RKO (cell line): ENCODE results near the gene RGS18.
"Not testable (repeated sequence)": the region's sequence is repeated elsewhere in the genome, so short reads cannot be mapped to it uniquely, and the experiment has no call there.

Experiments used
- DNase-seq: peaks from one replicate; pipeline ENCODE4 v3.0.0-alpha.2; 2016; ENCODE audit warnings: low spot score

RGS18 gene

DNA sequence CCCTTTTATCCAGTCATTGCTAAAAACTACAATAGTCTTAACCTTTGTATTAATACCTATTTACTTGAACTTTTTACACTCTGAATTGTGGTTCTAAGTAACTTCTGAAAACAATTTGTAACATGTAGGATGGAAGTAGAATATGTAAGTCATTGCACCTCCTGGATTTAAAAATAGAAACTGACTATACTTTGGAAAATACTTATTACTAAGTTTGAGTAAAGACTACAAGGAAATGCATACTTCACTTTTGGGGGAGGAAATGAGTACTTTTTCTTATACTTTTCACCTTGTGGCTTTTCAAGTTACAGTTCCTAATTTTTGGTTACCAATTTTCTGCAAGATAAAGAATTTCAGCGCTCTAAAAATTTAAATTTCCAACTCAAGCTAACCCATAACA, 8.7 kb downstream of the RGS18 start:
- DNase-seq: no peak

DNA sequence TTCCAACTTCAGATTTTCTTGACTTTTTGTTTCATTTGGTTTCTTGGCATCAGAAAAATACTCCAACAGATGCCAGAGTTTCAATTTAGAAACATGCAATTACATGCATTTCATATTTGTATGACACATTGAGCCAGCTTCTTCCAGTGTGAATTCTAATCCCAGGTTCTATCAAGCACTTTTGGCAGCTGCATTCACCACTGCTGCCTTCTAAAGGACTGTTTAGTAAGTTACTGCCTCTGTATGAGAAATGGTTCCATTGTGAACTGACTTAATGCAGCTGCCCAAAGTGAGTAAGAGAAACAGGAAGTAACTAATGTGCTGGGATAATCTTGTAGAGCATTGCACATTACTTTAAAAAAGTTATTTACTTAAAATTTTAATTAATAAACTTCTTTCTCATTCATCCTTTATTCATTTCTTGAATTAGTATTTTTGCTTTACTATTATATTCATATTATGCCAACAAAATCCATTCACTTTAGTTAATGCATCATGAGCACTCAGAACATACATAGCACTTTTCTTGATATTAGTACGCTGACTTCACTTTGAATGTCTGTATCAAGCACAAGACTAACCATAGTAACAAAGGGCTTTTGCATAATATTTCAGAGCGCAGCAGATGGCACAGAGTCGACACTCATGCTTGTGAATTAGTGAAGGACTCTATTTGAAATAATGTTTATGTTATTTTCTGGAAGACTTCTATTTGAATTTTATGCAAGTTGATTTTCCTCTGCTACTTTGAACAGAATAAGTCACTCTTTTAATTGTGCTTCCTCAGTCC, 9.8 kb downstream of the RGS18 start:
- peak; percentile 39 for DNase-seq

DNA sequence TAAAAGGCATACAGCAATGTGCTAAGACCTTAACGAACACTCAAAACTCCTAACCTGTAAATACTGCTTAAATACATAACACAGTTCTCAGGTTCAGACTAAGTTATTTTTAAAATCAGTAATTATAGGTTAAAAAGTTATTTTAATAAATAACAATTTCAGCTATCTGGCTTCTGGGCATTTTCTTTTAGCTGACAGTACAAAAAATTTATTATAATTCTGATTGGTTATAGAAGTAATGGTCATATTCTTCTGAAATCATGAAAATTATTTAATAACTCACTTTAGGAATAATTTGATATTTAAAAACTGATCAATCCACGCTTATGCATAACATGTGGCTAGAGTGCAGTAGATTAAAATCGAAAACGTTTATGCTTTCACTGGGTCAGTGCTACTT, 10.7 kb downstream of the RGS18 start:
- DNase-seq: no peak

DNA sequence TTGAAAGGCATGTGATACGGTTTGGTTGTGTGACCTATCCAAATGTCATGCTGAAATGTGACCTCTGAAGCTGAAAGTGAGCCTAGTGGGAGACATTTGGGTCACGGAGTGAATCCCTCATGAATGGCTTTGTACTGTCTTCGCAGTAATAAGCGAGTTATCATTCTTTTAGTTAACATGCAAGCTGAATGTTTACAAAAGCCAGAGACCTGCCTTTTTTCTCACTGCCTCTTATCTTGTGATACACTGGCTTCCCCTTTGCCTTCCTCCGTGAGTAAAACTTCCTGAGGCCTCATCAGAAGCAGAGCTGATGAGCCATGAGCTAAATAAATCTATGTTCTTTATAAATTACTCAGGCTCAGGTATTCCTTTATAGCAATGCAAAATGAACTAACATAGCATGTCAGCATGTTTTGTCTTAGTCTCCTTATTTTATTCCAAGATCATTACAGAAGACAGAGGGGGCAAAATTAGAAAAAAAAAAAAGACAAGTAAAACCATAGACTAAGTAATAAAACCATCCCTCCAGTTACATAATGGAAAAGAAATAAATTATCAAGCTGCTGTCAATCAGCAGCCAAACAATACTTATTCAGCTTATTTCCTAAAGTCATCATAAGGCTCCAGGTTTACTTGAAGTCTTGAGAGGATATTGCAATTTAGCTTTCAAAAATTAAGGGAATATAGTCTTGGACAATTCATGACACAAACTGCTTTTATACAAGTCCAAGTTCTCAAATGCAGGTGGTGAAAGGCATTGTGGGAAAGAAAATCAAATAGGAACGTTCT, 12.1 kb downstream of the RGS18 start:
- DNase-seq: no peak

DNA sequence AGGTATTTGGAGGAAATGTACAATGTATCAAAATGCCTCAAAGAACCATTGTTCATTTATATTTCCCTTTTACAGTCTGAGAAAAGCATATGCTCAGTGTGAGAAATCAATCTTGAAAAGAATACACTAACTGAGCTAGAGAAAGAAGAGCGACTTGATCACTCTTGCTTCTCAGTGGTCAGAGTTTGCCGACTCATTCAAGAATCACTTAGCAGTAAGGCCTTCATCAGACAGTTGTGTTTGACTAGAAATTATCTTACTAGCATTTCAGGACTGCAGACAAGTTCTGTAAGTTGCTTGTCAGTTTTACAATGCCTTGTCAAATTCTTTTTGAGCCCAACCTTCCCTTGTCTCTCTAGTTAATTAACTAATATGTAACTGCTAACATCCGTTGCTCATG, 12.9 kb downstream of the RGS18 start:
- DNase-seq: peak; percentile 2

DNA sequence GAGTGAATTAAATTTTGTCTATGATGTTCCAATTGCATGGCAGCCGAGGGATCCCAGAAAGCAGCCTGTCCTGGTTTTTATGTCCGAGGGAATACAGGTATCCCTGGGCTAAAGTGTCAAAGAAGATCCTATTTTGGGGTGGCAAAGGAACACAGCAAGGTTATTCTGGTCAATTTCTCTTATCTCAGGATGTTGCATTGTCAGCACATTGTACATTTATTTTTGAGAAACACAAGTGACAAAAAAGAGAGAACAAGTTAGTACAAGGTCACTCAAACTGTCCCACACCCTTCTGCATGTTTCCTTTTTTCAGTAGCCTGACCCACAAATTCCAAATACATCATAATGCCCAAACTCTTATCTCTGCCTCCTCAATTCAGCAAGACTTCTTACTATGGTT, 17.7 kb downstream of the RGS18 start:
- no peak for DNase-seq

DNA sequence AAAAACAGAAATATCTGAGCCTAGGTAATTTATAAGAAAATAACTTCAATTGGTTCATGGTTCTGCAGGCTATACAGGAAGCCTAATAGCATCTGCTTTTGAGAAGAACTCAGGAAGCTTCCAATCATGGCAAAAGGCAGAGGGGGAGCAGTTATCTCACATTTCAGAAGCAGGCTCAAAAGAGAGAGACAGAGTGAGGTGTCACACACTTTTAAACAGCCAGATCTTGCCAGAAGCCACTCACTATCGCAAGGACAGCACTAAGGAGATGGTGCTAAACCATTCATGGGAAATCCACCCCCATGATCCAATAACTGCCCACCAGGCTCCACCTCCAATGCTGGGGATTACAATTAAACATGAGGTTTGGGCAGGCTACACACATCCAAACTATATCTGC, 25.5 kb downstream of the RGS18 start:
- no peak for DNase-seq

DNA sequence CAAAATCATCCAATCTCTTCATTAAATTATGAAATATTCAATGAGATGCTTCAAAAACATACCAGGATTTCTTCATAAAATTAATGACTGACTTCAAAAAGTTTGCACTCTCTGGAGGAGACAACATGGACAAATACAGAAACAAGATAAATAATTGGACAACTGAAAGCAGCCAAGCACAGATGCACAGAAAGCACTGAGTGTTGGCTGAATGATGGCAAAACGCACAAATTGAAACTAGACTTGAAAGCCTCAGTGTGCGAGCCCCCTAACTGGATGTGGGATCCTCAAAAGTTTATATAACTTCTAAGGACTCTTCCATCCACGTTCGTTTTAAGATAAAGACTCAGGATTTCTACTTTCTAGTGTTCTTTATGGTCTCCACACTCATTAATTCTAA, 27.9 kb downstream of the RGS18 start:
- DNase-seq: no peak

DNA sequence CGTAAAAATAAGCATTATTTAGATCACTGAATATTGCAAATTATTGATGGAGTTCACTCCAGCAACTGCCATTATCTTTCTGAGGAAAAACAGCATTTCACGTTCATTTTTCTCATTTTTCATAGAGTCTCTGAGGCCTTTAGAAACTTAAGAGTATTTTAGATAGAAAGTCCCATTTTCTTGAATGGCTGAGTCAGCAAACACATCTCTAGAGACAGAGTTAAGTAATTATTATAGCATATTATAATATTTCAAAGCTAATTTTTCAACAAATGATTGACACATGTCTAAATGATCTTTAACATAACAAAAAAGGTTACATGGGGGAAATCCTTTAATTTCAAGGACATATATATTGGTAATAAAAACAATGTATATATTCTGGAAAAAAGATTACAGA, 31.8 kb downstream of the RGS18 start:
- no peak for DNase-seq

DNA sequence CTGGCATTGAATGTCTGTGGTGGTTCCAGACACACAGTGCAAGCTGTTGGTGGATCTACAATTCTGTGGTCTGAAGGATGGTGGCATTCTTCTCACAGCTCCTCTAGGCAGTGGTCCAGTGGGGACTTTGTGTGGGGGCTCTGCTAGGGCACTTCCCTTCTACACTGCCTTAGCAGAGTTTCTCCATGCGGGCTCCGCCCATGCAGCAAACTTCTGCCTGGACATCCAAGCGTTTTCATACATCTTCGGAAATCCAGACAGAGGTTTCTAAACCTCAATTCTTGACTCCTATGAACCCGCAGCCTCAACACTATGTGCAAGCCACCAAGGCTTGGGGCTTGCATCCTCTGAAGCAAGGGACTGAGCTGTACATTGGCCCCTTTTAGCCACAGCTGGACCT, 43.0 kb downstream of the RGS18 start:
- no peak for DNase-seq

DNA sequence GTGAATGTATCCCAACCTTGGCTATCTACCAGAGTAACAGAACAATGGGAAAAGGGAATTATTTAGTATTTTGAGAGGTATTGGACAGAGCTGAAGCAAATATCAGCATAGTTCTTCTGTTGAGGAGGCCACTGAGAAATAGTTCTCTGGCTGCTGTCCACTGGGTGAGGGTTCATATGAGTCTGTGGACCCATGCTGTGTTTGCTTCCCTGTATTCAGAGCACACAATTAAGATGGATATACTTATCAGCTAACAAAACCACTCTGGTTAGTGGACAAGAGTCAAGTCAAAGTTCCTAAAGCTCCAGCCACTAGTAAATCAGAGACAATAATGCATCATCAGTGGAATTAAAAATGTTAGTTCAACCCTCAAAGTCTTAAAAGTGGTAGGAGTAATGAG, 66.1 kb downstream of the RGS18 start:
- DNase-seq: no peak

DNA sequence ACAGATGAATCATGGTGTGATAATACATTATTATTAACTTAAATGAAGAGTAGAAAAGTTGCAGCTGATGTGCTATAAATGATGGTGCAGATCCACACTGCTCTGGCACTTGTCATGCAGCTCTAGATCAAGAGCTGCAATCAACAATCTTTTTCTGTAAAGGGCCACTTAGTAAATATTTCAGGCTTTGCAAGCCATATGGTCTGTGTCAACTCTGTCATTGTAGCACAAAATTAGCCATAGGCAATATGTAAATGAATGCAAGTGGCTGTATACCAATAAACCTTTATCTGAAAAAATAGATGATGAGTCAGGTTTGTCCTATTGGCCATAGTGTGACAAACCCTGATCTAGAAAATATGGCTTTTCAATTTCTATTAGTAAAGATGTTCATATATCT, 66.6 kb downstream of the RGS18 start:
- no peak for DNase-seq

DNA sequence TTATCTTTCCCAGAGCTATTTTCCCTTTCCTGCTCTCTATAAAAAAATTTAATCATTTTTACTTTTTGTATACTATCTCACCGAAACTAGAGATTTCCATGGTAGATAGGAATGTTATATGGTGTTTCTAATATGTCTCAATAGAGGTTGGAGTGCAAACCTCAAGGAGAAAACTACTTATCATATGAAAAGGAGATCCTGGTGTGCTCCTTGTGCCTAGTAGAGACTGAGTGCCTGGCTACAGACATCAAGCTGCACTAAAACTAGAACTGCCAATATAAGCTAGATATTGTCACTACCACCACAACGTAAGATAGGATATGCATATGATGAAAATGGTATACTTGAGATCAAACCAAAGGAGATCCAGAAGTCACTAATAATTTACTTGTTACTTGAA, 67.0 kb downstream of the RGS18 start:
- no peak for DNase-seq

DNA sequence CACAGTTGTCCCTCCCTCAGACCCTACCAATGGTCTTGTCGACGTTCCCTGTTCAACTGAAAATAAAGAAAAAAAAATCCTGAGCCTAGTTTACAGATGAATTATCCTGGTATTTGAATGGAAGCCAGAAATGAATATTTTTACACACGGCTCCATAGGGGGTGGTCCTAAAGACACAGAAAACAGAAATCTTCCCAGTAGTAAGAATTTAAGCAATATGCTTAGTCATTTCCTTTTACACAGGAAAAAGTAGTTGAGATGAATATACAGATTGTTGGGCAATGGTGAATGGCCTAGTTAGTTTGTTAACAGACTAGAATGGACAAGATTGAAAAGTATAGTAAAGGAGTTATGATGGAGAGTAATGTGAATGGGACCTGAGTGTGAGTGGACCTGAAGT, 67.4 kb downstream of the RGS18 start:
- no peak for DNase-seq

DNA sequence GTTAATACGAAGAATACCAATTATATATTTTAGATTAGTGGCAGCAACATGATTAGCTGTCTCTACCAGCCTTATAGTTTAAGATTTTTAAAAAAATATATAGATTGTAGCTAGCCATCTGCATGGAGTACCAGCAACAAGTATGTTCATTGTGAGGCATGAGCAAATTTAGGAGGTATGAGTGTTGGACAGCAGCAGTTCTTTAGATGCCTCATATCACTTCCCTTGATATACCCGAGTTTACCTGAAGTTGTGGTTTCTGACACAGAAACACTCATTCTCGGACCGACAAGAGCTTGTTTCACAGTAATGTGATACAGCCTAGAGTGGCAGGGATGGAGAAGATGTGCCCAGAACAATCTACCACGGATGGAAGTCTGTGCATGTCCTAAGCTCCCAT, 69.1 kb downstream of the RGS18 start:
- DNase-seq: no peak

DNA sequence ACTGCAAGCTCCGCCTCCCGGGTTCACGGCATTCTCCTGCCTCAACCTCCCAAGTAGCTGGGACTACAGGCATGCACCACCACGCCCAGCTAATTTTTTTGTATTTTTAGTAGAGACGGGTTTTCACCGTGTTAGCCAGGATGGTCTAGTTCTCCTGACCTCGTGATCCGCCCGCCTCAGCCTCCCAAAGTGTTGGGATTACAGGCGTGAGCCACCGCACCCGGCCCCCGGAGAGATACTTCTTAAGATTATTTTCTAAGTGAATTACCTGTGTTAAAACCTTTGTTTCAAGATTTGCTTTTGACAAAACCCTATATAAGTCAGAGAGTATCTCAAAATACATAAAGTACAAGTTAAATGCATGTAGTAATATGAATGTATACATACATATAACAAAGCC, 69.7 kb downstream of the RGS18 start:
- DNase-seq: not testable (repeated sequence)

DNA sequence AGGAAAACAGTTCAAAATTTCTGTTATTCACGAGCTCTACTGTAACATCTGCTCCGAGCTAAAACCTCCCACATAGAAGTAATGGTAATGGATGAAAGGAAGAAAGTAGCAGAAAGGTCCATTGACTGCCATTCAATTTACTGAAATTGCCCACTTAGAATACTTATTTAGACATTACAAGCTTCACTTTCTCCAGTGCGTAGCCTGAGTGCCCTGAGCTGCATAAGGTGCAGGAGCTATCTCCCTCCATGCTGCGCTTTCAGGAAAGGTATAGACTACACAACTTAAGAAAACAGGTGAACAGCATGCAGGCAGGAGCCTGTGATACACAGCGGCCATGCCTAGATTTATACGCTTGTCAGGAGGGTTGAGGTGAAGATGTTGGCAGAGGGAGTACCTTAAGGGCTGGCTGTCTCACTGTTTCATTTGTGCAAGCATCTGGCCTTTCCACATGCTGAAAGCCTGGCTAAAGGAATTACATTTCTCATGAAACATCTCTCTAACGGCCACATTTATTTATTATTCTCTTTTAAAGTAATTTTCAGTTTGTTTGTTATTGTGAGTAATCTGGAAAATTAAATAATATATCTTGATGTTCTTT, 74.7 kb downstream of the RGS18 start:
- no peak for DNase-seq

DNA sequence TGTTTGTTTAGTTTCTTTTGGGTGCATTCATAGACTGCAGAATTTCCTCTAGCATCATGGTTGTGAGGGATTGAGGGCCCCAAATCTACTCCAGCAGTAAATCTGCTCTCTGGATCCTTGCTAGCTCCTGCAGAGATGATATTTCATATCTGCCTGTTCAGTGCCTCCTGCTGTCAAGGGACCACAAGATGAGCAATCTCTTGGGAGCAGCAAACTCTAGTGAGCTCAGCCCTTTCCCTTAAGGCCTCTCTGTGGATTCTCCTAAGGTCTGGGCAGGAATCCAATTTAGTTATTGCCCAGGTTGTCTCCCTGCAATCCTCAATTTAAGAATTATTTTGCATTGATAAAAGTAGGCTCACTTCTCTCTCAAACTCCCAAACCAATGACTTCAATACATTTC, 76.9 kb downstream of the RGS18 start:
- no peak for DNase-seq
